GM12892 (cell line): ENCODE data around the gene GTF2A2.

Source experiments
- POLR2A ChIP-seq: IDR thresholded peaks from 2 replicates; pipeline ENCODE4 v1.6.1; 2011; ENCODE audit warnings: low read depth, low read length, control low read depth
- POLR2AphosphoS5 ChIP-seq: IDR thresholded peaks from 2 replicates; pipeline ENCODE4 v1.6.1; 2011; ENCODE audit warnings: low read depth, low read length, control low read depth

DNA sequence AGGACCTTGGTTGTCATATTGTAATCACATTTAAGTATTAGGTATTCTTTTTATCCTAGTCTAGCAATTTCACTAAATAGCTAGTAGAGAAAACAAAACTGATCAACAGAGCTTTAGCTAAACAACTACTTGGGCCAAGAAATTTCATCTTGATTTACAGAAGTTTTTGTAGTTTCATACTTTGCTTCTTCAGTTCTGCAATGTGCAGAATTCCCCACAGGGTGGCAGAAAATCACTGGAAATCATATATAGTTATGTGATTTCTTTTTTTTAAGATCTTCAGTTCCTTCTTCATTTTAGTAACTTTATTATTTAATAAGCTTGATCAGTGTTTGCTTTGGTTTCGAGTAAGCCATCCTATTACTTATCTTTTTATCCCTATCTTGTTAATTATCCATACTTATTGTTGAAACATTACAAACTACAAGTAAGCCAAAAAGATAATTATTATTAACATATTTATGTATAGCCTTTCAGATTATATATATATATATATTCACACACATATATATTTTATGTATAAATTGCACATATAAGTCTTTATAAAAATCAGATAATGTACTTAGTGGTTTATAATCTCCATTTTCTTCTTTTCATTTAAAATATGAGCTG lies 34.0 kb upstream of the GTF2A2 start:
- TF ChIP-seq POLR2A (no peak), POLR2AphosphoS5 (no peak)
